Inflammatory macrophage treated with lipopolysaccharide for 1 hour (primary cell): ENCODE measurements around the gene KRTAP1-1.
"Not testable (repeated sequence)": the region's sequence is repeated elsewhere in the genome, so short reads cannot be mapped to it uniquely, and the experiment has no call there.

Experiments used
- DNase-seq, 2 donors: peaks; one replicate each; pipeline ENCODE4 v3.0.0-alpha.2; 2020 to 2022

Gene KRTAP1-1, protein sequence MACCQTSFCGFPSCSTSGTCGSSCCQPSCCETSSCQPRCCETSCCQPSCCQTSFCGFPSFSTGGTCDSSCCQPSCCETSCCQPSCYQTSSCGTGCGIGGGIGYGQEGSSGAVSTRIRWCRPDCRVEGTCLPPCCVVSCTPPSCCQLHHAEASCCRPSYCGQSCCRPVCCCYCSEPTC

DNA sequence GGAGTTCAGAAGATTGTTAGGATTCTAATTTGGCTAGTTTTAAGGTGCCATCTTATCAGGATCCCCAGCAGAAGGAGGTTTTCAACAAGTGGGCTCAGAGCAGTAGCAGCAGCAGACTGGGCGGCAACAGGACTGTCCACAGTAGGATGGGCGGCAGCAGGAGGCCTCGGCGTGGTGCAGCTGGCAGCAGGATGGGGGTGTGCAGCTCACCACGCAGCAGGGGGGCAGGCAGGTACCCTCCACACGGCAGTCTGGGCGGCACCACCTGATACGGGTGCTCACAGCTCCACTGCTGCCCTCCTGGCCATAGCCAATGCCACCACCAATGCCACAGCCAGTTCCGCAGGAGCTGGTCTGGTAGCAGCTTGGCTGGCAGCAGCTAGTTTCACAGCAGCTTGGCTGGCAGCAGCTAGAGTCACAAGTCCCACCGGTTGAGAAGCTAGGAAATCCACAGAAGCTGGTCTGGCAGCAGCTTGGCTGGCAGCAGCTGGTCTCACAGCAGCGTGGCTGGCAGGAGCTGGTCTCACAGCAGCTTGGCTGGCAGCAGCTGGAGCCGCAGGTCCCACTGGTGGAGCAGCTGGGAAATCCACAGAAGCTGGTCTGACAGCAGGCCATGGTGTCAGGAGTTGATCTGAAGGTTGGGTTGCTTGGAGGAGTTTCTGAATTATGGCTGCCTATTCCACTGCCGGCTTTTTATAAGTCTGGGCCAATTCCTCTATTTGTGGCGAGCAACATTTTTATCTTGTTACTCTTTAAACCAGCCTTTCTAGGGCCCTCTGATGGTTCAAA is at the start of gene KRTAP1-1:
Gene KRTAP1-1, minus strand, starts transcription at position 668 of the 789 bp plus-strand sequence. Its CDS starts 53 bp downstream, at position 615.
- DNase-seq = not testable (repeated sequence)

DNA sequence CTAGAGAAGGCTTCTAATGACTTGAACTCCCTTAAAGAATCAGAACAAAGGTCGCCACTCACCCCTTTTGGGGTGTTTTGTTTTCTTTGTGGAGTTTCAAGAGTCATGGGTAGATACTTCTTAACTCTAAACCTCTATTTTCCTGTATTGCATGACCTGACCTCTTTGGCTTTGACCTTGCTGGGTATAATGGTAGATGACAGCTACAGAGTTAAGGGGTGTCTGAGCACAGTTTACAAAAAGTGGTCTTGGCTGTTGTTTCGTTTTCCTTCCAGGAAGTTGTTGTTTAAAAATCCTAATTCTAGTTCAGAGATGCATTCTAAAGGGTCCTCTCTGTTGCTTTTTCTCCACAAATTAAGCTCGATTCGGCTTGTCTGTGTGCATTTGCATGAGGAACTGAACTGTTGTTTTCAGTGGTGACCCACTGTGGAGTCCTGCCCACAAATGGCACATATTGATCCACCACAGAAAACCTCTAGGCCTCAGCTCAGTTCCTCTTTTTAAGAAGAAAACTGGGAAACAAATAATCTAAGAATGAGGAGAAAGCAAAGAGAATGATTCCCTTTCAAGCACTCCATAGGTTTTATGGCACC is 47.6 kb upstream of the KRTAP1-1 start:
- DNase-seq = not testable (repeated sequence)

DNA sequence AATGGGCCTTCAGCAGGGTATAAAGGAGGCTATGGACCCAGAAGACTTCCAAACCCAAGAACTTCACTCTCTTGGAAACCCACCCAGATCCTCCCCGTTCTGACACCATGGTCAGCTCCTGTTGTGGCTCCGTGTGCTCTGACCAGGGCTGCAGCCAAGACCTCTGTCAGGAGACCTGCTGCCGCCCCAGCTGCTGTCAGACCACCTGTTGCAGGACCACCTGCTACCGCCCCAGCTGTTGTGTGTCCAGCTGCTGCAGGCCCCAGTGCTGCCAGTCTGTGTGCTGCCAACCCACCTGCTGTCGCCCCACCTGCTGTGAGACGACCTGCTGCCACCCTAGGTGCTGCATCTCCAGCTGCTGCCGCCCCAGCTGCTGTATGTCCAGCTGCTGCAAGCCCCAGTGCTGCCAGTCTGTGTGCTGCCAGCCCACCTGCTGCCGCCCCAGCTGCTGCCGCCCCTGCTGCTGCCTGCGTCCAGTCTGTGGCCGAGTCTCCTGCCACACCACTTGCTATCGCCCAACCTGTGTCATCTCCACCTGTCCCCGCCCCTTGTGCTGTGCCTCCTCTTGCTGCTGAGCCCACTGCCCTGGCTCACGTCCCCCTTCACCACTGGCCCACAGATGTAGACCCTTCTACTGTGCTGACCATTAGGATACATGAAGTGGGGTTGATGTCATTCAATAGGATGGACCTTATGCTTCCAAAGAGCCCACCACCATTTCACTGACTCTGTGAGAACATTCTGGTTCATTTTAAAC is 43.0 kb upstream of the KRTAP1-1 start, which contains the start of gene KRTAP4-7:
Gene KRTAP4-7, plus strand, starts transcription at position 51 of the 757 bp plus-strand sequence. Its CDS starts 57 bp downstream, at position 108.
- not testable (repeated sequence) for DNase-seq

- not testable (repeated sequence) for DNase-seq
These were observed 42.2 kb upstream of the KRTAP1-1 start for GRCh38 chr17:41083427-41083826.

DNA sequence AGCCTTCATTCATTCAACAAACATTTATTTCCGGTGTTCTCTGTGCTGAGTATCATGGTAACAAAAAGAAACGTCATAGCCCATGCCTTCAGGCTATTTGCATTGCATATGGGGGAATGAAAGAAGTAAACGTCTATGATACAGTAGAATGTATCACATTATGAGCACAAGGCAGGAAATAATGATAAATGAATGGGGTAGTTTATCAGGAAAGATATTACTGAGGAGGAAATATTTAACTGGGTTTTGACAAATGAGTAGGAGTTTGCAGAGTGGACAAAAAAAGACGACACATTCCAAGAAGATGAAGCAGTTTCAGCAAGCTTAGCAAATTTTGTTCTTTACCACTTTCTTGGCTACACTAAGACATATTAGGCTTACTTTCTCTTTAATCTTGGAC is 41.4 kb upstream of the KRTAP1-1 start:
- DNase-seq = no peak

DNA sequence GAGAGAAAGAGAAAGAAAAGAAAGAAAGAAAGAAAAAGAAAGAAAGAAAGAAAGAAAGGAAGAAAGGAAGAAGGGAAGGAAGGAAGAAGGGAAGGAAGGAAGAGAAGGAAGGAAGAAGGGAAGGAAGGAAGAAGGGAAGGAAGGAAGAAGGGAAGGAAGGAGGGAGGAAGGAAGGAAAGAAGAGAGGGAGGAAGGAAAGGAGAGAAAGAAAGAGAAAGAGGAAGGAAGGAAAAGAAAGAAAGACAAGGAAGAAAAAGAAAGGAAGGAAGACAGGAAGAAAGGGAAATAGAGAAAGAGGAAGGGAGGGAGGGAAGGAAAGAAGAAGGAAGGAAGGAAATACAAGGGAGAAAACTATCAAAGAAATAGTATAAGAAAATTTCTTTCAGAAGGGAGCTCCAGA is 35.5 kb upstream of the KRTAP1-1 start:
- DNase-seq = no peak

DNA sequence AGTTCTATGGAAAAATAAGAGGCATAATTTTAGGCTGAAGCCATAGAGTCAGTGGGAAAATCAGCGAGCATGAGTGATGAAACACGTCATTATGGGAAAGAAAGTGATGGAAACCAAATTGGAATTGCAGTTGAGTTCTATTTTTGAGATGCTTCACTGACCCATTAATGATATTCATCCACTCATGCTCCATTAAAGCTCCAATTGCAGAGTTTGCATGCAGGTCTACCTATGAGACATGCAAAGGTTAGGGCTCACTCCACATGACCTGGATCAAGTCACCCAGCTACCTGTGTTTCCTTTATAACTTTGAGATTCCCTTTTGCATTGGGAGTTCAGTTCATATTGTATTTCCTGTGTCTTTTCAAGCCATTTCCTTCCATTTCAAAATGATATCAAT is 32.4 kb upstream of the KRTAP1-1 start:
- DNase-seq = no peak

DNA sequence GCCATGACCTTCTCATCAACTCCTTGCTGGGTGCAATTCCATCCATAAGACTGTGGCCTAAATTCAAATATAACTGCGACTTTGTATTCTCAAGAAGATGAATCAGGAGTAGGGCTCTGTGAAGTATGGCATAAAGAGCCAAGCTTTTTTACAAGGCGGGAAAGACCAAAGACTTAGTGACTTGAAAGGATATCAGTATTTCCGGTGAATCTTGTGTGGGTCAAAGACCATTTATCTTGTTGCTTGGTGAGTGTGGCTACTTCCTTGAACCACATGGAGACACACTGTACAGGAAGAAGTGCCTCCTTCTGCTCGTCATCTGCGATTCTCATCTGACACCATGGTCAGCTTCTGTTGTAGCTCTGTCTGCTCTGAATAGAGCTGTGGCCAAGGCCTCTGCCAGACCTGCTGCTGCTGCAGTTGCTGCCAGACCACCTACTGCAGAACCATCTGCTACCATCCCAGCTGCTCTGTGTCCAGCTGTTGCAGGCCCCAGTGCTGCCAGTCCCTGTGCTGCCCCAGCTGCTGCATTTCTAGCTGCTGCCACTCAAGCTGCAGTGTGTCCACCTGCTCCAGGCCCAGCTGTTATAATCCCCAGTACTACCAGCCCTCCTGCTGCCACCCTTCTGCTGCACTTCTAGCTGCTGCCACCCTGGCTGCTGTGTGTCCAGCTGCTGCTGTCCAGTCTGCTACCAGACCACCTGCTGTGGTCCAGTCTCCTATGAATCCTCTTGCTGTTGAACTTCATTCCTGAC is 30.5 kb upstream of the KRTAP1-1 start:
- DNase-seq = no peak

DNA sequence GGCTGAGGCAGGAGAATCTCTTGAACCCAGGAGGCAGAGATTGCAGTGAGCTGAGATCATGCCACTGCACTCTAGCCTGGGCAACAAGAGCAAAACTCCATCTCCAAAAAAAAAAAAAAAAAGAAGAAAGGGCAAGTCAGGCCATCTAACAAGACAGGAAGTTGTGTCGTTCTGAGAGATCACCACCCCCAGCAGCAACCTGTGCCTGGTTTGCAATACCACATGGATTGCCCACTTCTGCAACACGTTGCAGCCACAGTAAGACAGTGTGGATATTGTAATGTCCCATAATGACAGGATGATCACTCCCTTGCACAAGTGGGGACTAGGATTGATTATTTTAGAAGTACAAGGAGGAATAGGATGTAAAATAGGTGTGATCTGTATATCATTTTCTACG is 27.8 kb upstream of the KRTAP1-1 start:
- no peak for DNase-seq

GRCh38 chr17:41067281-41067680 is 26.0 kb upstream of the KRTAP1-1 start:
- DNase-seq = no peak

DNA sequence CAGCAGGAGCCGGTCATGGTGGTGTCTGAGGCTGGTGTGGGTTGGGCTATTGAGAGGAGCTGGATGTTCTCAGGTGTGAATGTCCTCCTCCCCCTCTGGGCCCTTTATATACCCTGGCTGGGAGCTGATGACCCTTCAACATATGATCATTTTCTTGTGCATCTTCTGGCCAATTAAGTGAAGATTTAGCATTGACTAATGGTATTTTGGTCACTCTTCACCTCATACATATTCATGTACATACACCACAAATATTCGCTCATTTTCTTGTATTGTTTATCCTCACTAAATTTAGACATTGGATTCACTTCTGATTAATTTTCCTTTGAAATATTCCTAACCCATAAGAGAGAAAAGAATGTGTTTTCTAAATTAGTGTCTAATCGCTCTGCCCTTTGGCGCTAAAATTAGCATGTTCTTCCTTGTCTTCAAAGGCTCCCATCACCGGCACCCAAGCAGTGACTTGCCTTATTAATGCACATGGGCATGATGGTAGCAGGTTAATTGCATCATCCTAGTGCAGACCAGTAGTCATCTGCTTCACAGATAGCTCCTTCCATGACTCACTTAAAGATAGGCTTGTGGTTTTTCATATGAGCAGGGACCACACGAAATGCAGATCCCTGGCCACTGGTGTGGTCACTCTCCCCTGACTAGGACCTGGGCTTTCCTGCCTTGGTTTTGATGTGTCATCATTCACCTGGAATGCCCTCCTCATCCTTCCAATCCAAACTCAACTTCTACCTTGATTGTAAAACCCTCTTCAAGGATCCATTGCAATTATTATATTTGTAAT is 24.8 kb upstream of the KRTAP1-1 start, which contains the start of gene KRTAP2-4:
Gene KRTAP2-4, minus strand, starts transcription at position 51 of the 796 bp plus-strand sequence. Its CDS starts 34 bp downstream, at position 17.
- peak in 1 of 2 donors; percentile 3 for DNase-seq

DNA sequence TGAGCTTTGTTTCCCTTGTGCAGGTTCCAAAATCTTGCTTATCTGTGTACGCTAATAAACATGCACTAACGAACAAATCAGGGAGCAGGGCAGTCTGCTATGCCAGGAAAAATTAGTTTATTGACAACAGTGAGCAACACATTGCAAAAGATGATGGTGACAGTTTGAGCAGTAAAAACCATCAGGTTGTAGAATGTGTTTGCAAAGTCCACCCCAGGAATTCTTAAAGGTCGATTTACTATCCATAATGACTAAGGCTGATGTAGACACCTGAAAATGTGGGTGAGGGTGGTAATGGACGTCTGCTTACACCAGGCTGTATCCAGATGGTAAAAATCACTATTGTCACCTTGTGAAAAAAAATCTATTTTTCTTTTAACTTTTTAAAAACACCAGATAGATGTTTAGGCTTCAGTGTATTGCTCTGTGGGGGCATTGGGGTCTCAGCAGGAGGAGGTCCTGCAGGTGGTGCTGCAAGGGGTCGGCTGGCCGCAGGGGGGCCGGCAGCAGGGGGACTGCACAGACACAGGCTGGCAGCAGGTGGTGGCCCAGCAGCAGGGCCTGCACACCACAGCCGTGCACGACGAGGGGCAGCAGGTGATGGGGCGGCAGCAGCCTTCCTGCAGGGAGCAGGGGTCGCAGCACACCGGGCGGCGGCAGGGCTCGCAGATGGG is 23.9 kb upstream of the KRTAP1-1 start:
- not testable (repeated sequence) for DNase-seq

- no peak for DNase-seq
These were observed 23.1 kb upstream of the KRTAP1-1 start for GRCh38 chr17:41064301-41064700.

GRCh38 chr17:41063449-41063848 is 22.2 kb upstream of the KRTAP1-1 start:
- no peak for DNase-seq

- DNase-seq = no peak
These were observed 20.7 kb upstream of the KRTAP1-1 start for GRCh38 chr17:41061964-41062363.

DNA sequence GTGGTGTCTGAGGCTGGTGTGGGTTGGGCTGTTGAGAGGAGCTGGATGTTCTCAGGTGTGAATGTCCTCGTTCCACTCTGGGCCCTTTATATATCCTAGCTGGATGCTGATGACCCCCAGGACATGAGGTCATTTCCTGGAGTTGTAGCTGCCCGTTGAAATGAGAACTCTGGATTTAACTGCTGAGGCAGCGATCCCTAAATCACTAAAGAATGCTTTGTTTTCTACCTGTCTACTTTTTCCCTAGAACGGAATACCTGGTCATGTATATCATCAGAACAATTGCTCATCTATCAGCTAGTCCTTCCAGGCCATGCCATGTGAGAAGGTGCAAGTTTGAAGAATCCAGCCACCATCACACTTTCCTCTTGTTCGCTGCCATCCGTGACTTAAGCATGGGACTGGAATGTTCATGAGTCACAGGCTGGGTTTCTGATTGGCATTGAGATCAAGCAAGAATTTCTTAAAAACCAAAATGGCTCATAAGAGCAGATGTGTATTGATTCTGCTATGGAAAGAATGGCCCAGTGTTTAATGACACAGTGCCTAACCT is 18.9 kb upstream of the KRTAP1-1 start, which contains the start of gene KRTAP2-3:
Gene KRTAP2-3, minus strand, starts transcription at position 63 of the 553 bp plus-strand sequence. CDS start 64 bp downstream, outside the sequence.
- no peak for DNase-seq

DNA sequence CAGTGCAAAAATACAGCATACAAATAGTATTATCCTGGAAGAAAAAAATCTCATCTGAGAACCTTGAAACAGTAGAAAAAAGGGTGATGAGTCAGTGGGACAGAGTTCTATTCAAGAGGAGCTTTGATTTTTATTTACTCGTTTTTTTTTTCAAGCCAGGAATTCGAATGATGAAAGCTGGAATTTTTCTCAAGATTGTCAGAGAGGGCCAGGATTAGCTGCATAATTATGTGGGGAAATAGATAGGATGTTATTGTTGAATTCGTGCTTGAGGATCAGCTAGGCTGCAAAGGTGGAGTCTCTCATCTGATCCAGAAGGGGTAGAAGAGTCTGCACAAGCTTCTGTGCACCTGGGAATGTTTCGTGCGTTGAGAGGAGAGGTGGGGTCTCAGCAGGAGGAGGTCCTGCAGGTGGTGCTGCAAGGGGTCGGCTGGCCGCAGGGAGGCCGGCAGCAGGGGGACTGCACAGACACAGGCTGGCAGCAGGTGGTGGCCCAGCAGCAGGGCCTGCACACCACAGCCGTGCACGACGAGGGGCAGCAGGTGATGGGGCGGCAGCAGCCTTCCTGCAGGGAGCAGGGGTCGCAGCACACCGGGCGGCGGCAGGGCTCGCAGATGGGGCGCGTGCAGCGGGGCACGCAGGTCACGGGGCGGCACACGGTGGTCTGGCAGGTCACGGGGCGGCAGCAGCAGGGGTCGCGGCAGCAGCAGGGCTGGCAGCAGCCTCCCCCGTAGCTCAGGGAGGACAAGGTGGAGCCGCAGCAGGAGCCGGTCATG is 18.2 kb upstream of the KRTAP1-1 start:
- DNase-seq = not testable (repeated sequence)

- DNase-seq = no peak
These were observed 17.5 kb upstream of the KRTAP1-1 start for GRCh38 chr17:41058741-41059140.

- no peak for DNase-seq
These were observed 16.3 kb upstream of the KRTAP1-1 start for GRCh38 chr17:41057547-41057946.
